T-helper 2 cell treated with Interferon-gamma antibody and Interleukin-4, amounts not matched to agents 5 μg/mL and 100 μg/mL, for 36 hours (primary cell): ENCODE measurements around the gene LSS.
A peak's percentile ranks its signal among the peaks of the same experiment; 100 is the strongest.
"Not testable (repeated sequence)": the region's sequence is repeated elsewhere in the genome, so short reads cannot be mapped to it uniquely, and the experiment has no call there.

ENCODE experiments used
- DNase-seq: peaks from one replicate; pipeline ENCODE4 v3.0.0; 2021; ENCODE audit warnings: low spot score
- H3K27ac Mint-ChIP-seq: one replicate; pipeline ENCODE4 v1.8.0; 2021; ENCODE audit warnings: mild to moderate bottlenecking, mixed read lengths
- H3K27me3 Mint-ChIP-seq: one replicate; pipeline ENCODE4 v1.8.0; 2021; ENCODE audit warnings: low read depth, mixed read lengths
- H3K36me3 Mint-ChIP-seq: one replicate; pipeline ENCODE4 v1.8.0; 2021; ENCODE audit warnings: low read depth, mixed read lengths
- H3K4me1 Mint-ChIP-seq: one replicate; pipeline ENCODE4 v1.8.0; 2021; ENCODE audit warnings: low read depth, mixed read lengths
- H3K4me3 Mint-ChIP-seq: one replicate; pipeline ENCODE4 v1.8.0; 2022; ENCODE audit warnings: mild to moderate bottlenecking, moderate library complexity, mixed read lengths
- H3K9me3 Mint-ChIP-seq: one replicate; pipeline ENCODE4 v1.8.0; 2021; ENCODE audit warnings: mixed read lengths

LSS gene

GRCh38 chr21:46253610-46254124 is 25.1 kb upstream of the LSS start:
- H3K4me1 Mint-ChIP-seq: peaks cover 26% of the 10 kb centered on the region
- DNase-seq: peak; percentile 63
- H3K27me3 Mint-ChIP-seq: no peaks in the 10 kb centered on the region
- H3K27ac Mint-ChIP-seq: peak overlapping the region; percentile 92
- H3K36me3 Mint-ChIP-seq: peaks cover 75% of the 10 kb centered on the region
- peak overlapping the region; percentile 72 for H3K4me3 Mint-ChIP-seq
- H3K9me3 Mint-ChIP-seq: no peaks in the 10 kb centered on the region

GRCh38 chr21:46252840-46253239 is 24.3 kb upstream of the LSS start:
- H3K36me3 Mint-ChIP-seq: peaks cover 74% of the 10 kb centered on the region
- H3K9me3 Mint-ChIP-seq: no peaks in the 10 kb centered on the region
- peaks cover 26% of the 10 kb centered on the region for H3K4me1 Mint-ChIP-seq
- H3K4me3 Mint-ChIP-seq: no peak overlapping the region
- H3K27ac Mint-ChIP-seq: no peak overlapping the region
- no peaks in the 10 kb centered on the region for H3K27me3 Mint-ChIP-seq
- no peak for DNase-seq

- no peaks in the 10 kb centered on the region for H3K27me3 Mint-ChIP-seq
- H3K9me3 Mint-ChIP-seq: no peaks in the 10 kb centered on the region
- H3K4me1 Mint-ChIP-seq: peaks cover 26% of the 10 kb centered on the region
- no peak overlapping the region for H3K4me3 Mint-ChIP-seq
- H3K36me3 Mint-ChIP-seq: peaks cover 70% of the 10 kb centered on the region
- DNase-seq: no peak
- H3K27ac Mint-ChIP-seq: peak overlapping the region; percentile 70
Observed at GRCh38 chr21:46250146-46250725, 21.7 kb upstream of the LSS start.

GRCh38 chr21:46248827-46249226 is 20.3 kb upstream of the LSS start:
- H3K27ac Mint-ChIP-seq: no peak overlapping the region
- DNase-seq: no peak
- H3K9me3 Mint-ChIP-seq: no peaks in the 10 kb centered on the region
- no peak overlapping the region for H3K4me3 Mint-ChIP-seq
- peaks cover 16% of the 10 kb centered on the region for H3K4me1 Mint-ChIP-seq
- H3K36me3 Mint-ChIP-seq: peaks cover 60% of the 10 kb centered on the region
- no peaks in the 10 kb centered on the region for H3K27me3 Mint-ChIP-seq

GRCh38 chr21:46248422-46248782 is 19.8 kb upstream of the LSS start:
- DNase-seq: no peak
- H3K27ac Mint-ChIP-seq: no peak overlapping the region
- H3K4me1 Mint-ChIP-seq: peaks cover 13% of the 10 kb centered on the region
- H3K36me3 Mint-ChIP-seq: peaks cover 59% of the 10 kb centered on the region
- no peak overlapping the region for H3K4me3 Mint-ChIP-seq
- H3K27me3 Mint-ChIP-seq: no peaks in the 10 kb centered on the region
- H3K9me3 Mint-ChIP-seq: no peaks in the 10 kb centered on the region

- no peak overlapping the region for H3K4me3 Mint-ChIP-seq
- H3K9me3 Mint-ChIP-seq: no peaks in the 10 kb centered on the region
- H3K4me1 Mint-ChIP-seq: peaks cover 17% of the 10 kb centered on the region
- no peak for DNase-seq
- no peak overlapping the region for H3K27ac Mint-ChIP-seq
- H3K27me3 Mint-ChIP-seq: no peaks in the 10 kb centered on the region
- peaks cover 61% of the 10 kb centered on the region for H3K36me3 Mint-ChIP-seq
Observed at GRCh38 chr21:46247699-46248421, 19.3 kb upstream of the LSS start.

GRCh38 chr21:46246345-46246744 is 17.8 kb upstream of the LSS start:
- peaks cover 17% of the 10 kb centered on the region for H3K4me1 Mint-ChIP-seq
- no peak overlapping the region for H3K4me3 Mint-ChIP-seq
- H3K27ac Mint-ChIP-seq: no peak overlapping the region
- no peaks in the 10 kb centered on the region for H3K27me3 Mint-ChIP-seq
- DNase-seq: no peak
- H3K36me3 Mint-ChIP-seq: peaks cover 67% of the 10 kb centered on the region
- no peaks in the 10 kb centered on the region for H3K9me3 Mint-ChIP-seq

- Mint-ChIP-seq H3K36me3 (peaks cover 62% of the 10 kb centered on the region), H3K4me1 (peaks cover 11% of the 10 kb centered on the region), H3K27me3 (no peaks in the 10 kb centered on the region), H3K27ac (no peak overlapping the region), H3K9me3 (no peaks in the 10 kb centered on the region), H3K4me3 (no peak overlapping the region)
- no peak for DNase-seq
Observed at GRCh38 chr21:46245213-46245915, 16.8 kb upstream of the LSS start.

- no peaks in the 10 kb centered on the region for H3K27me3 Mint-ChIP-seq
- H3K4me1 Mint-ChIP-seq: peaks cover 6% of the 10 kb centered on the region
- no peak overlapping the region for H3K27ac Mint-ChIP-seq
- no peaks in the 10 kb centered on the region for H3K9me3 Mint-ChIP-seq
- DNase-seq: no peak
- H3K4me3 Mint-ChIP-seq: no peak overlapping the region
- peaks cover 62% of the 10 kb centered on the region for H3K36me3 Mint-ChIP-seq
Observed at GRCh38 chr21:46244602-46245001, 16.0 kb upstream of the LSS start.

- Mint-ChIP-seq H3K9me3 (no peaks in the 10 kb centered on the region), H3K4me3 (no peak overlapping the region), H3K36me3 (peaks cover 64% of the 10 kb centered on the region), H3K4me1 (peaks cover 6% of the 10 kb centered on the region), H3K27ac (no peak overlapping the region), H3K27me3 (no peaks in the 10 kb centered on the region)
- no peak for DNase-seq
Observed at GRCh38 chr21:46243960-46244361, 15.4 kb upstream of the LSS start.

- no peaks in the 10 kb centered on the region for H3K27me3 Mint-ChIP-seq
Observed at GRCh38 chr21:46243325-46243724, 14.8 kb upstream of the LSS start.

GRCh38 chr21:46241577-46241976 is 13.0 kb upstream of the LSS start:
- H3K27me3 Mint-ChIP-seq, DNase-seq, H3K9me3 Mint-ChIP-seq, H3K4me3 Mint-ChIP-seq, H3K4me1 Mint-ChIP-seq, H3K27ac Mint-ChIP-seq: not testable (repeated sequence)
- peaks cover 60% of the 10 kb centered on the region for H3K36me3 Mint-ChIP-seq

More at GRCh38 chr21:46243325-46243724, 14.8 kb upstream of the LSS start:
- DNase-seq: no peak
- Mint-ChIP-seq H3K36me3 (peaks cover 64% of the 10 kb centered on the region), H3K4me1 (peaks cover 6% of the 10 kb centered on the region), H3K27ac (peak overlapping the region; percentile 36), H3K9me3 (no peaks in the 10 kb centered on the region), H3K4me3 (no peak overlapping the region)

- H3K27me3 Mint-ChIP-seq: no peaks in the 10 kb centered on the region
Observed at GRCh38 chr21:46239817-46240325, 11.3 kb upstream of the LSS start.

GRCh38 chr21:46237474-46237873 is 8.9 kb upstream of the LSS start:
- H3K9me3 Mint-ChIP-seq: no peaks in the 10 kb centered on the region
- H3K27ac Mint-ChIP-seq: no peak overlapping the region
- H3K36me3 Mint-ChIP-seq: peaks cover 71% of the 10 kb centered on the region
- no peak overlapping the region for H3K4me3 Mint-ChIP-seq
- H3K4me1 Mint-ChIP-seq: peaks cover 18% of the 10 kb centered on the region
- DNase-seq: no peak
- no peaks in the 10 kb centered on the region for H3K27me3 Mint-ChIP-seq

More at GRCh38 chr21:46239817-46240325, 11.3 kb upstream of the LSS start:
- no peak for DNase-seq
- H3K36me3 Mint-ChIP-seq: peaks cover 62% of the 10 kb centered on the region
- H3K9me3 Mint-ChIP-seq: no peaks in the 10 kb centered on the region
- H3K4me1 Mint-ChIP-seq: peaks cover 6% of the 10 kb centered on the region
- H3K4me3 Mint-ChIP-seq: no peak overlapping the region
- no peak overlapping the region for H3K27ac Mint-ChIP-seq
